Measurements from ENCODE around the gene ATXN1. TPM values are rescaled to one million over a fixed set of nuclear protein-coding genes. Genes with fewer than 3 reads are reported as not detected.

Gene ATXN1
- total RNA-seq, 5 donors from 2014 or later (not counting 1 experiment from before 2014, with no cell fraction given) = 65.1 to 101 (median 77.5) TPM

GRCh38 chr6:16671302-16672289, 89.7 kb downstream of the ATXN1 start:
- POLR2A ChIA-PET = interaction anchor here (0.6 to 0.7 kb wide), 2 partner anchors 18 to 26 kb away, joined by 3 to 6 read pairs; no protein-coding TSS in a partner anchor
- DNase-seq (no peak), ATAC-seq (replicated peaks in 1 of 4) (no peak)
- H3K4me3 ChIP-seq (ENCODE audit: control insufficient read depth in 1 of 2, extremely low read depth in 1 of 2, low read length in 1 of 2) = no peak overlapping the region
- H3K36me3 ChIP-seq (ENCODE audit: control insufficient read depth in 2 of 2, extremely low read depth in 1 of 2, insufficient read depth in 1 of 2, low read length in 1 of 2) = peaks cover 0 to 3% of the 10 kb centered on the region in 2 donors
- H3K27ac ChIP-seq (ENCODE audit: low read length) = peak overlapping the region; percentile 26
- Mint-ChIP-seq H3K36me3 (peaks cover 23% of the 10 kb centered on the region), H3K4me3 (no peak overlapping the region), H3K9me3 (peaks cover 0 to 4% (median 0%) of the 10 kb centered on the region in 3 donors), H3K27ac (peak overlapping the region; percentile 85 to 93), H3K27me3 (no peaks in the 10 kb centered on the region), H3K4me1 (peaks cover 30 to 70% (median 57%) of the 10 kb centered on the region in 3 donors)
- H3K27me3 ChIP-seq (replicated peaks in 1 of 2; ENCODE audit: control insufficient read depth in 2 of 2, extremely low read depth in 1 of 2, insufficient read depth in 2 of 2, low read length in 1 of 2) = no peaks in the 10 kb centered on the region
- WGBS (ENCODE audit: insufficient coverage) = 50% methylated on average over 1 of the region's 6 CpGs
- CTCF ChIA-PET = interaction anchor here (0.6 to 1.0 kb wide), 7 partner anchors 22 to 1940 kb away, joined by 3 to 6 read pairs (median 4); no protein-coding TSS in a partner anchor
- peaks cover 0 to 14% of the 10 kb centered on the region in 2 experiments for H3K4me1 ChIP-seq (ENCODE audit: control insufficient read depth in 1 of 2, extremely low read depth in 1 of 2, insufficient read depth in 2 of 2, low read length in 2 of 2)
- no peaks in the 10 kb centered on the region for H3K9me3 ChIP-seq

GRCh38 chr6:16670617-16671051, 90.6 kb downstream of the ATXN1 start:
- H3K9me3 Mint-ChIP-seq = peaks cover 0 to 4% (median 0%) of the 10 kb centered on the region in 3 donors
- Histone ChIP-seq H3K36me3 (ENCODE audit: control insufficient read depth in 2 of 2, extremely low read depth in 1 of 2, insufficient read depth in 1 of 2, low read length in 1 of 2) (peaks cover 0 to 3% of the 10 kb centered on the region in 2 donors), H3K4me3 (ENCODE audit: control insufficient read depth in 1 of 2, extremely low read depth in 1 of 2, low read length in 1 of 2) (no peak overlapping the region), H3K9me3 (no peaks in the 10 kb centered on the region), H3K4me1 (ENCODE audit: control insufficient read depth in 1 of 2, extremely low read depth in 1 of 2, insufficient read depth in 2 of 2, low read length in 2 of 2) (peaks cover 0 to 14% of the 10 kb centered on the region in 2 experiments), H3K27me3 (replicated peaks in 1 of 2; ENCODE audit: control insufficient read depth in 2 of 2, extremely low read depth in 1 of 2, insufficient read depth in 2 of 2, low read length in 1 of 2) (no peaks in the 10 kb centered on the region), H3K27ac (ENCODE audit: low read length) (peak overlapping the region; percentile 16)
- ChIA-PET CTCF (interaction anchor here in 1 of 2 donors (0.6 to 1.0 kb wide), 3 partner anchors 22 to 1058 kb away, joined by 3 to 6 read pairs (median 3); no protein-coding TSS in a partner anchor), POLR2A (interaction anchor here in 1 of 2 donors (0.6 kb wide), 2 partner anchors 17 to 18 kb away, joined by 6 to 11 read pairs; no protein-coding TSS in a partner anchor)
- DNase-seq (no peak), ATAC-seq (replicated peaks in 1 of 4) (no peak)
- peaks cover 30 to 65% (median 54%) of the 10 kb centered on the region in 3 donors for H3K4me1 Mint-ChIP-seq
- peak overlapping the region in 1 of 3 donors; percentile 29 for H3K4me3 Mint-ChIP-seq
- peaks cover 28% of the 10 kb centered on the region for H3K36me3 Mint-ChIP-seq
- WGBS (ENCODE audit: insufficient coverage) = no CpG with 5 or more reads among the region's 2 CpGs
- H3K27ac Mint-ChIP-seq = peak overlapping the region; percentile 85 to 93
- no peaks in the 10 kb centered on the region for H3K27me3 Mint-ChIP-seq

GRCh38 chr6:16670183-16670582, 91.1 kb downstream of the ATXN1 start:
- H3K4me3 Mint-ChIP-seq = peak overlapping the region; percentile 1 to 46 (median 29)
- WGBS (ENCODE audit: insufficient coverage) = 63% methylated on average over 2 of the region's 4 CpGs
- H3K27me3 Mint-ChIP-seq = no peaks in the 10 kb centered on the region
- H3K9me3 Mint-ChIP-seq = peaks cover 0 to 4% (median 0%) of the 10 kb centered on the region in 3 donors
- no peak for ATAC-seq (replicated peaks in 1 of 4)
- peaks cover 27% of the 10 kb centered on the region for H3K36me3 Mint-ChIP-seq
- ChIA-PET POLR2A (interaction anchor here in 1 of 2 donors (0.6 kb wide), 1 partner anchor 19 kb away, joined by 11 read pairs; no protein-coding TSS in a partner anchor), CTCF (no interaction called here)
- peaks cover 30 to 63% (median 53%) of the 10 kb centered on the region in 3 donors for H3K4me1 Mint-ChIP-seq
- Histone ChIP-seq H3K4me1 (ENCODE audit: control insufficient read depth in 1 of 2, extremely low read depth in 1 of 2, insufficient read depth in 2 of 2, low read length in 2 of 2) (peaks cover 0 to 14% of the 10 kb centered on the region in 2 experiments), H3K9me3 (no peaks in the 10 kb centered on the region), H3K36me3 (ENCODE audit: control insufficient read depth in 2 of 2, extremely low read depth in 1 of 2, insufficient read depth in 1 of 2, low read length in 1 of 2) (peaks cover 0 to 1% of the 10 kb centered on the region in 2 donors), H3K27me3 (replicated peaks in 1 of 2; ENCODE audit: control insufficient read depth in 2 of 2, extremely low read depth in 1 of 2, insufficient read depth in 2 of 2, low read length in 1 of 2) (no peaks in the 10 kb centered on the region), H3K4me3 (ENCODE audit: control insufficient read depth in 1 of 2, extremely low read depth in 1 of 2, low read length in 1 of 2) (no peak overlapping the region), H3K27ac (ENCODE audit: low read length) (peak overlapping the region; percentile 16)
- H3K27ac Mint-ChIP-seq = peak overlapping the region; percentile 85 to 93
- DNase-seq = no peak

- Mint-ChIP-seq H3K4me1 (peaks cover 30 to 56% (median 48%) of the 10 kb centered on the region in 3 donors), H3K4me3 (peak overlapping the region in 1 of 3 donors; percentile 7), H3K27ac (peak overlapping the region; percentile 70 to 93), H3K9me3 (peaks cover 0 to 4% (median 0%) of the 10 kb centered on the region in 3 donors), H3K36me3 (peaks cover 28% of the 10 kb centered on the region), H3K27me3 (no peaks in the 10 kb centered on the region)
- no peaks in the 10 kb centered on the region for H3K27me3 ChIP-seq (replicated peaks in 1 of 2; ENCODE audit: control insufficient read depth in 2 of 2, extremely low read depth in 1 of 2, insufficient read depth in 2 of 2, low read length in 1 of 2)
- no peak overlapping the region for H3K4me3 ChIP-seq (ENCODE audit: control insufficient read depth in 1 of 2, extremely low read depth in 1 of 2, low read length in 1 of 2)
- CTCF ChIA-PET = interaction anchor here in 1 of 2 donors (0.7 to 1.0 kb wide), 2 partner anchors 11 to 30 kb away, joined by 3 read pairs; no protein-coding TSS in a partner anchor
- ATAC-seq (replicated peaks in 1 of 4) = peak; percentile 70 to 85 (median 80)
- H3K4me1 ChIP-seq (ENCODE audit: control insufficient read depth in 1 of 2, extremely low read depth in 1 of 2, insufficient read depth in 2 of 2, low read length in 2 of 2) = peaks cover 0 to 14% of the 10 kb centered on the region in 2 experiments
- H3K36me3 ChIP-seq (ENCODE audit: control insufficient read depth in 2 of 2, extremely low read depth in 1 of 2, insufficient read depth in 1 of 2, low read length in 1 of 2) = no peaks in the 10 kb centered on the region
- no peaks in the 10 kb centered on the region for H3K9me3 ChIP-seq
- peak in 31 of 35 experiments; percentile 9 to 69 (median 38) for DNase-seq
- WGBS (ENCODE audit: insufficient coverage) = no CpG with 5 or more reads among the region's 3 CpGs
- POLR2A ChIA-PET = interaction anchor here in 1 of 2 donors (0.8 to 1.1 kb wide), 2 partner anchors 18 to 89 kb away, joined by 3 to 4 read pairs; no protein-coding TSS in a partner anchor
- H3K27ac ChIP-seq (ENCODE audit: low read length) = peak overlapping the region; percentile 16
Observed at GRCh38 chr6:16669227-16669626, 92.0 kb downstream of the ATXN1 start.

- no peaks in the 10 kb centered on the region for H3K9me3 ChIP-seq
- Mint-ChIP-seq H3K9me3 (peaks cover 0 to 4% (median 0%) of the 10 kb centered on the region in 3 donors), H3K27me3 (no peaks in the 10 kb centered on the region), H3K27ac (peak overlapping the region in 1 of 2 donors; percentile 62), H3K4me1 (peaks cover 28 to 50% (median 45%) of the 10 kb centered on the region in 3 donors), H3K4me3 (no peak overlapping the region), H3K36me3 (peaks cover 28% of the 10 kb centered on the region)
- no peaks in the 10 kb centered on the region for H3K36me3 ChIP-seq (ENCODE audit: control insufficient read depth in 2 of 2, extremely low read depth in 1 of 2, insufficient read depth in 1 of 2, low read length in 1 of 2)
- no peak for ATAC-seq (replicated peaks in 1 of 4)
- H3K4me1 ChIP-seq (ENCODE audit: control insufficient read depth in 1 of 2, extremely low read depth in 1 of 2, insufficient read depth in 2 of 2, low read length in 2 of 2) = peaks cover 0 to 12% of the 10 kb centered on the region in 2 experiments
- WGBS (ENCODE audit: insufficient coverage) = 91% methylated on average over 3 of the region's 4 CpGs
- no peak for DNase-seq
- ChIA-PET CTCF (interaction anchor here in 1 of 2 donors (0.6 kb wide), 1 partner anchor 24 kb away, joined by 4 read pairs; no protein-coding TSS in a partner anchor), POLR2A (interaction anchor here in 1 of 2 donors (1.1 kb wide), 1 partner anchor 16 kb away, joined by 5 read pairs; no protein-coding TSS in a partner anchor)
- no peak overlapping the region for H3K27ac ChIP-seq (ENCODE audit: low read length)
- no peak overlapping the region for H3K4me3 ChIP-seq (ENCODE audit: control insufficient read depth in 1 of 2, extremely low read depth in 1 of 2, low read length in 1 of 2)
- H3K27me3 ChIP-seq (replicated peaks in 1 of 2; ENCODE audit: control insufficient read depth in 2 of 2, extremely low read depth in 1 of 2, insufficient read depth in 2 of 2, low read length in 1 of 2) = no peaks in the 10 kb centered on the region
Observed at GRCh38 chr6:16667509-16667908, 93.8 kb downstream of the ATXN1 start.
